GM21576 (cell line): ENCODE results near the gene ZNF750.

Source experiments
- ATAC-seq: cut with Tn5 transposase; IDR thresholded peaks from one replicate; pipeline ENCODE4 v1.9.1; 2021; ENCODE audit warnings: mild to moderate bottlenecking, moderate library complexity; ENCODE audit not compliant: unreplicated experiment

The ZNF750 gene

GRCh38 chr17:82836823-82837357, 2.9 kb downstream of the ZNF750 start:
- ATAC-seq: no peak

GRCh38 chr17:82835766-82836512, 3.9 kb downstream of the ZNF750 start:
- ATAC-seq: no peak

GRCh38 chr17:82835122-82835521, 4.7 kb downstream of the ZNF750 start:
- ATAC-seq: no peak

- no peak for ATAC-seq
Observed at GRCh38 chr17:82832881-82833475, 6.8 kb downstream of the ZNF750 start.

- ATAC-seq: no peak
Observed at GRCh38 chr17:82832411-82832810, 7.4 kb downstream of the ZNF750 start.

GRCh38 chr17:82831818-82832200, 8.0 kb downstream of the ZNF750 start:
- no peak for ATAC-seq

GRCh38 chr17:82831041-82831817, 8.6 kb downstream of the ZNF750 start:
- ATAC-seq: no peak

GRCh38 chr17:82830249-82830661, 9.6 kb downstream of the ZNF750 start:
- no peak for ATAC-seq

- ATAC-seq: no peak
Observed at GRCh38 chr17:82828875-82829487, 10.8 kb downstream of the ZNF750 start.

GRCh38 chr17:82826956-82827355, 12.9 kb downstream of the ZNF750 start:
- no peak for ATAC-seq

- no peak for ATAC-seq
Observed at GRCh38 chr17:82826211-82826610, 13.6 kb downstream of the ZNF750 start.

- no peak for ATAC-seq
Observed at GRCh38 chr17:82825540-82826124, 14.2 kb downstream of the ZNF750 start.

GRCh38 chr17:82823004-82823403, 16.8 kb downstream of the ZNF750 start:
- no peak for ATAC-seq

GRCh38 chr17:82822281-82822680, 17.5 kb downstream of the ZNF750 start:
- ATAC-seq: no peak

GRCh38 chr17:82821554-82821953, 18.3 kb downstream of the ZNF750 start:
- no peak for ATAC-seq

- ATAC-seq: no peak
Observed at GRCh38 chr17:82820278-82821251, 19.3 kb downstream of the ZNF750 start.

- ATAC-seq: no peak
Observed at GRCh38 chr17:82817947-82818346, 21.9 kb downstream of the ZNF750 start.

- ATAC-seq: no peak
Observed at GRCh38 chr17:82816358-82816757, 23.5 kb downstream of the ZNF750 start.

- no peak for ATAC-seq
Observed at GRCh38 chr17:82815790-82816305, 24.0 kb downstream of the ZNF750 start.
